AG09309 (cell line): ENCODE results near the gene ZNF365.

ENCODE experiments used
- DNase-seq: peaks from one replicate; pipeline ENCODE4 v3.0.0-alpha.2; 2010; ENCODE audit warnings: low read depth
- H3K4me3 ChIP-seq: 2 replicates; pipeline ENCODE4 v1.5.1; 2011; ENCODE audit warnings: mild to moderate bottlenecking, low read depth, low read length, moderate library complexity; ENCODE audit not compliant: control insufficient read depth
- TF ChIP-seq, protein P1 (sequence below): IDR thresholded peaks from 2 replicates; pipeline ENCODE4 v1.5.1; 2011; ENCODE audit warnings: mild to moderate bottlenecking, low read depth, low read length, inconsistent platforms; ENCODE audit not compliant: insufficient read depth, control insufficient read depth; ENCODE audit errors: missing control alignments

Gene ZNF365

DNA sequence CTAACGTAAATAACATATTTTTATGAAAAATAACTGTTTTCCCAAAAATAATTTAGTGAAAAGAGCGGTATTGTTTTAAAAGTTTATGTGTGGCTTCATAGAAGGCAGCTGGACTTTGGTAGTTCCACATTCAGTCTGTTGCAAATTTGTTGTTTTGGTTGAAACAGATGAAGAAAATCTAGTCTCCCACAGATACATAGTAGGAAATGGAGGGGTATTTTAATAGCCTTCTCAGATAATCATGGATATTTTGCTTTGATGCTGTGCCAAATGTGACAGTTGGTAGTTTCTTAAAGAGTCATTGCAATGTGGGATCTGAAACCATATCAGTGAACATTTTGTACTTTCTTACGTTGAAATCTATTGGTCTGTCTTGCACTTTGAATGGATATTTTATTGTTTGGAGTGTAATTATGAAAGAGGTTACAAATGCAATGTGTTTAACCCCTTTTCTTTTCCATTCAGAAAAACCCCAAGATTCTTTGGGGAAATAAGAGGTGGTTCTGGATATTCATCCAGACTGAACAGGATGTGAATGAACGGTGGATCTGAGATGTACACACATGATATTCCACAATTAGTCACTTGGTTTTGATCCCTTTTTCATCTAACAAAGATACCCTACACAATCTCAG lies 10.4 kb downstream of the ZNF365 start:
- TF ChIP-seq, protein P1, sequence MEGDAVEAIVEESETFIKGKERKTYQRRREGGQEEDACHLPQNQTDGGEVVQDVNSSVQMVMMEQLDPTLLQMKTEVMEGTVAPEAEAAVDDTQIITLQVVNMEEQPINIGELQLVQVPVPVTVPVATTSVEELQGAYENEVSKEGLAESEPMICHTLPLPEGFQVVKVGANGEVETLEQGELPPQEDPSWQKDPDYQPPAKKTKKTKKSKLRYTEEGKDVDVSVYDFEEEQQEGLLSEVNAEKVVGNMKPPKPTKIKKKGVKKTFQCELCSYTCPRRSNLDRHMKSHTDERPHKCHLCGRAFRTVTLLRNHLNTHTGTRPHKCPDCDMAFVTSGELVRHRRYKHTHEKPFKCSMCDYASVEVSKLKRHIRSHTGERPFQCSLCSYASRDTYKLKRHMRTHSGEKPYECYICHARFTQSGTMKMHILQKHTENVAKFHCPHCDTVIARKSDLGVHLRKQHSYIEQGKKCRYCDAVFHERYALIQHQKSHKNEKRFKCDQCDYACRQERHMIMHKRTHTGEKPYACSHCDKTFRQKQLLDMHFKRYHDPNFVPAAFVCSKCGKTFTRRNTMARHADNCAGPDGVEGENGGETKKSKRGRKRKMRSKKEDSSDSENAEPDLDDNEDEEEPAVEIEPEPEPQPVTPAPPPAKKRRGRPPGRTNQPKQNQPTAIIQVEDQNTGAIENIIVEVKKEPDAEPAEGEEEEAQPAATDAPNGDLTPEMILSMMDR = no peak
- H3K4me3 ChIP-seq = no peak overlapping the region
- no peak for DNase-seq

DNA sequence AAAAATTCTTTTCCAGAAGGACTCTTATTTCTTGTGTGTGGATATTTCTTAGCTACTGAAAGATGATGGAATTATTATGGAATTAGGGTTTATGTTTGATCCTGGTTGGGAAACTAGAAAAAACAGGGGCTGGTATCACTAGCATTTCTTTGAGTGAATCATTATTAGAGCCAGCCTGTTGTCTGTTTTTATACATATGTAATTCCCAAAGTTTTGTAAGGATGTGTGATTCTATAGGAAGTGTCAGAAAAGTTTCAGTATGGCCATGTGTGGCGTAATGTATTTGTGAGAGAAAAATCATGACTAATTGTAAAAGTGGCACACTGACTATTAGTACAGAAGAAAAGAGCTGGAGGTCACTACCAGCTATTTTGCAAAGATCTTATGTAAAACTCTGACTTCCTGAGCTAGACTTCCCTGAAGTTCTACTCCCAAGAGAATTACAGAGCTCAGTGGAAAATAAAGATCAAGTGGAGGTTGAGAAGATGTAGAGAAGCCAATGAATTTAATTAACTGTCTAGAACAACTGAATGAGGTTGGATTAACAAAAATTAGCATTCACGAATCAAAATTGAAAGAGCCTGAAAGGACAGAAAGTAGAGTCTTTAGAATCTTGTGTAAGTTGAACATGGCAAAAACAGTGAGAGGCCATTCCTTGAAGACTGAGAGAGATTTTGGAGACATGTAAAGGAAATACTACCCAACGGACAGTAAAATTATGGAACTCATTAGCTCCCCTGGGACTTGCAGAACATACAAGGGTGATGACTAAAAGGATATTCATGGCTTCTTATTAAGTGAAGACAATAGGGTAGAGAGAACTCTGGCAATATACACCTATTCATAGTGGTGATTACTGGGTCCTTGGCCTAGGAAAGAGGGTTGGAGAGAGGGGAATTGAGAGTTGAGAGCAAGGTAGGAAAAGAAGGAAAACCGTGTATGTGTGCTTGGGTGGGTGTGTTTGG lies 12.5 kb downstream of the ZNF365 start:
- TF ChIP-seq, protein P1 = no peak
- no peak overlapping the region for H3K4me3 ChIP-seq

DNA sequence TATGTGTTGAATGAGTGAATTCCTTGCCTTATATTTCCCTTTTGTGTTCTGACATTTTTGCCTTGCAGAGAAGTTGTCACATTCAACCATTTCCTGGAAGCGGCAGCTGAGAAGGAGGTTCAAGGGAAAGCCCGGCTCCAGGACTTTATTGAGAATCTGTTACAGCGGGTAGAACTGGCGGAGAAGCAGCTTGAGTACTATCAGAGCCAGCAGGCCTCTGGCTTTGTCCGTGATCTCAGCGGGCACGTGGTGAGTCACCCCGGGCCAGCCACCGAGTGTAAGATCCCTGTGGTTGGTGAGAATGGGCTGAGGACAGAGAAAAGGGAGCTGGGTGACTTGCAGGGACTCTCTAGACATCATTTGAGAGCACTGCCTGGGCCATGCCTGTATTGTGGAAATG lies 14.2 kb downstream of the ZNF365 start:
- no peak overlapping the region for H3K4me3 ChIP-seq
- no peak for DNase-seq

More for the DNA sequence above, 12.5 kb downstream of the ZNF365 start:
- no peak for DNase-seq

DNA sequence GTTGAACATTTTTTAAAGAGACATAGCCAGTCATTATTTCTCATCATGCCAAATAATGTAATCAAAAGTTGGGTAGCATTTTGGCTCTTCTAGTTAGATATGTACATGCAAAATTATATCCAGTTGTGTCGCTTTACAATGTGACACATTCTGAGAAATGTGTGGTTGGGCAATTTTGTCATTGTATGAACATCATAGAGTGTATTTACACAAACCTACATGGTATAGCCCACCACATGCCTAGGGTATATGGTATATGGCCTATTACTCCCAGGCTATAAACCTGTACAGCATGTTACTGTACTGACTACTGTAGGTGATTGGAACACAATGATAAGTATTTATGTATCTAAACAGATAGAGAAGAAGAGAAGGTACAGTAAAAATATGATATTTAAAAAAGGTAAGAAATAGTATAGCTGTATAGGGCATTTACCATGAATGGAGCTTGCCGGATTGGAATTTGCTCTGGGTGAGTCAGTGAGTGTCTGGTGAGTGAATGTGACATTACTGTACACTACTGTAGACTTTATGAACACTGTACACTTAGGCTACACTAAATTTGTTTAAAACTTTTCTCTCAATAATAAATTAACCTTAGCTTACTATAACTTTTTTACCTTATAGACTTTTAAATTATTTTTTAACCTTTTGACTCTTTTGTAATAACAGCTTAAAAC lies 16.5 kb downstream of the ZNF365 start:
- TF ChIP-seq, protein P1 = no peak
- H3K4me3 ChIP-seq = no peak overlapping the region
- DNase-seq = no peak

More for the DNA sequence above, 14.2 kb downstream of the ZNF365 start:
- TF ChIP-seq, protein P1 = no peak

DNA sequence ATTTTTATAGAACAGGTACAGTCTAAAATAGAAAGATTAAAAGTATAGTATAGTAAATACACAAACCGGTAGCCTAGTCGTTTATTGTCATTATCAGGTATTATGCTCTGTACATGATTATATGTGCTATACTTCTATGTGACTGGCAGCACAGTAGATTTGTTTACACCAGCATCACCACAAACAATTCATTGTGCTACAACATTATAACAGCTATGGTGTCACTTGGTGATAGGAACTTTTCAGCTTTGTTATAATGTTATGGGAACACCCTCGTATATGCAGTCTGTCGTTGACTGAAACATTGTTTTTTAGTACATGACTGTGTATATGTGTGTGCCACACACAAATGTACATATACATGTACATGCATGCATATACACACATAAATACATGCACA lies 19.1 kb downstream of the ZNF365 start:
- no peak overlapping the region for H3K4me3 ChIP-seq
- no peak for DNase-seq
- TF ChIP-seq, protein P1 = no peak

DNA sequence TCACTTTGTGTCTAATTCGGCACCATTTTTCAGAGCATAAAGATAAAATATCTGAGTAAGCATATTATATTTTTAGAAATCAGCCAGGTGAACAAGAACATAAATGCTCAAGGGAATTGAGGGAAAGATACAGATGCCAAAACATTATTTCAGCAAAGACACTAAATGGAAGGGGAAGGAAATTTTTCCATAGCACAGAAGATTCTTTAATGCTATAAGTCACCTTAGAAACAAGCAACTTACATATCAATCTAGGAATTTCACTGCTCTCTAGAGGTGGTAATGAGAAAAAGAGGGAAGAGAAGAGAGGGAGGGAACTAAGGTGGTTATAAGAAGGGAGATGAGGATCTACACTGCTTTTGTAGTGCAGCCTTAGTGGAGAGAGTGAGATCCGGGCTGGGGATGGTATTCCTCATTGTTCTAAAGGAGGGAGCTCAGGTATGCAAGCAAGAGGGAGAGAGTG lies 20.4 kb downstream of the ZNF365 start:
- no peak overlapping the region for H3K4me3 ChIP-seq
- DNase-seq = no peak
- TF ChIP-seq, protein P1 = no peak
